ENCODE results near the gene SRBD1.

- TF ChIP-seq, protein P1, sequence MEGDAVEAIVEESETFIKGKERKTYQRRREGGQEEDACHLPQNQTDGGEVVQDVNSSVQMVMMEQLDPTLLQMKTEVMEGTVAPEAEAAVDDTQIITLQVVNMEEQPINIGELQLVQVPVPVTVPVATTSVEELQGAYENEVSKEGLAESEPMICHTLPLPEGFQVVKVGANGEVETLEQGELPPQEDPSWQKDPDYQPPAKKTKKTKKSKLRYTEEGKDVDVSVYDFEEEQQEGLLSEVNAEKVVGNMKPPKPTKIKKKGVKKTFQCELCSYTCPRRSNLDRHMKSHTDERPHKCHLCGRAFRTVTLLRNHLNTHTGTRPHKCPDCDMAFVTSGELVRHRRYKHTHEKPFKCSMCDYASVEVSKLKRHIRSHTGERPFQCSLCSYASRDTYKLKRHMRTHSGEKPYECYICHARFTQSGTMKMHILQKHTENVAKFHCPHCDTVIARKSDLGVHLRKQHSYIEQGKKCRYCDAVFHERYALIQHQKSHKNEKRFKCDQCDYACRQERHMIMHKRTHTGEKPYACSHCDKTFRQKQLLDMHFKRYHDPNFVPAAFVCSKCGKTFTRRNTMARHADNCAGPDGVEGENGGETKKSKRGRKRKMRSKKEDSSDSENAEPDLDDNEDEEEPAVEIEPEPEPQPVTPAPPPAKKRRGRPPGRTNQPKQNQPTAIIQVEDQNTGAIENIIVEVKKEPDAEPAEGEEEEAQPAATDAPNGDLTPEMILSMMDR (IDR thresholded peaks at IDR 0.05), result no peak
- TF ChIP-seq POLR2A (IDR thresholded peaks at IDR 0.05), result no peak
Measured at GRCh38 chr2:45370369-45370768, 240.7 kb downstream of the SRBD1 start.
